SK-N-SH (cell line): Measurements from ENCODE around the gene INPP5B.

Experiments
- CHD2 ChIP-seq: fragments of 150-350 bp; IDR thresholded peaks from 2 replicates; pipeline ENCODE4 v1.6.1; 2018; ENCODE audit warnings: low read length; ENCODE audit not compliant: partially characterized antibody
- ELF1 ChIP-seq: IDR thresholded peaks from 2 replicates; pipeline ENCODE4 v1.4.0; 2012
- GABPA ChIP-seq: IDR thresholded peaks from 2 replicates; pipeline ENCODE4 v1.4.0; 2012; ENCODE audit warnings: low read depth, mild to moderate bottlenecking
- POLR2AphosphoS5 ChIP-seq: IDR thresholded peaks from 2 replicates; pipeline ENCODE4 v1.6.1; 2012; ENCODE audit warnings: low read depth, low read length
- SIN3A ChIP-seq: IDR thresholded peaks from 2 replicates; pipeline ENCODE4 v1.6.1; 2012; ENCODE audit warnings: low read depth, mild to moderate bottlenecking, low read length, moderate library complexity, borderline replicate concordance
- SMC3 ChIP-seq: IDR thresholded peaks from 2 replicates; pipeline ENCODE4 v1.6.1; 2012; ENCODE audit warnings: low read depth, low read length, improper control_type of control experiment
- TF ChIP-seq, protein P1 (sequence below): fragments of 200-600 bp; sonication (generic); IDR thresholded peaks from 2 replicates; pipeline ENCODE4 v1.6.1; 2017; ENCODE audit warnings: antibody characterized with exemption, mild to moderate bottlenecking, moderate library complexity

DNA sequence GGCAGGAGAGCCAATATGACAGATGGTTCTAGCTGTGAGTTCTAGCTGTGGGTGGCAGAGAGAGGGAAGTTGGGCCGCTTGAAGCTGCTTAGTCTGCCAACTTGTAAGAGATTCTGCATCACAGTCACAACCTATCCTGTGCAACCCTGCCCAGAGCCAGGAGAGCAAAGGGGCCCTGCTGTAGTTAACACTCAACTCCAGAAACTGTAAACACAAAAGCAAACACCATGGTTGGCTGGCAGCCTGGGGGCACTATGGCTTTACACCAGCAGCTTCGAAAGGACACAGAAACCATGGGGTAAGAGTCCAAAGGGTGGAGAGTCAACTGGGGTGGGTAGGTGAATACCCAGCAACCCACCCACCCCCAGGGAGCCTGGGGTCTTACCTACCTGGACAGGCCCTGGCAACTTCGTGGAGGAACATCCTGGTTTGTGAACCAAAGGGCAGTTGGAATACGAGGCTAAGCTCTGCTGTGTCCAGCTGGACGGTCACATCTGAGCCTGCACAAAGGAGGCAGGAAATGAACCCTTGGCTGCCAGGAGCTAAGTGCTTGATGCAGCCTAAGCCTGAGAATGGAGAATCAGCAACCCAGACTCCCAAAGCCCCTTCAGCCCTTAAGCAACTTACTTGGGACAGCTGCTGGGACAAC, 6.4 kb downstream of the INPP5B start:
- TF ChIP-seq, protein P1, sequence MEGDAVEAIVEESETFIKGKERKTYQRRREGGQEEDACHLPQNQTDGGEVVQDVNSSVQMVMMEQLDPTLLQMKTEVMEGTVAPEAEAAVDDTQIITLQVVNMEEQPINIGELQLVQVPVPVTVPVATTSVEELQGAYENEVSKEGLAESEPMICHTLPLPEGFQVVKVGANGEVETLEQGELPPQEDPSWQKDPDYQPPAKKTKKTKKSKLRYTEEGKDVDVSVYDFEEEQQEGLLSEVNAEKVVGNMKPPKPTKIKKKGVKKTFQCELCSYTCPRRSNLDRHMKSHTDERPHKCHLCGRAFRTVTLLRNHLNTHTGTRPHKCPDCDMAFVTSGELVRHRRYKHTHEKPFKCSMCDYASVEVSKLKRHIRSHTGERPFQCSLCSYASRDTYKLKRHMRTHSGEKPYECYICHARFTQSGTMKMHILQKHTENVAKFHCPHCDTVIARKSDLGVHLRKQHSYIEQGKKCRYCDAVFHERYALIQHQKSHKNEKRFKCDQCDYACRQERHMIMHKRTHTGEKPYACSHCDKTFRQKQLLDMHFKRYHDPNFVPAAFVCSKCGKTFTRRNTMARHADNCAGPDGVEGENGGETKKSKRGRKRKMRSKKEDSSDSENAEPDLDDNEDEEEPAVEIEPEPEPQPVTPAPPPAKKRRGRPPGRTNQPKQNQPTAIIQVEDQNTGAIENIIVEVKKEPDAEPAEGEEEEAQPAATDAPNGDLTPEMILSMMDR = no peak
- no peak for TF ChIP-seq ELF1
- no peak for TF ChIP-seq SIN3A
- TF ChIP-seq GABPA = no peak
- no peak for TF ChIP-seq CHD2
- TF ChIP-seq SMC3 = no peak
- no peak for TF ChIP-seq POLR2AphosphoS5
